ENCODE results near the gene BANF1. TPM values are rescaled to one million over a fixed set of nuclear protein-coding genes. Genes with fewer than 3 reads are reported as not detected.

Gene BANF1
- total RNA-seq, 4 donors from 2014 or later = 32.1 to 54.2 (median 42.6) TPM

- Histone ChIP-seq H3K9me3 (no peaks in the 10 kb centered on the region), H3K4me1 (peaks cover 29% of the 10 kb centered on the region), H3K27me3 (no peaks in the 10 kb centered on the region), H3K4me3 (peak within 1 kb of the TSS; percentile 99), H3K27ac (peak within 1 kb of the TSS; percentile 95), H3K36me3 (peaks cover 26% of the 10 kb centered on the region)
- 0% methylated on average over 13 of the region's 97 CpGs for WGBS
- TF ChIP-seq POLR2A (IDR thresholded peaks at IDR 0.05) (peak in 1 of 2 donors; percentile 67), POLR2AphosphoS5 (IDR thresholded peaks at IDR 0.05) (peak in 2 of 3 donors; percentile 72 to 88), CTCF (IDR thresholded peaks at IDR 0.05) (no peak), EP300 (IDR thresholded peaks at IDR 0.05) (no peak)
- DNase-seq (ENCODE audit: low spot score in 2 of 2) = peak; percentile 98 to 99
Observed at GRCh38 chr11:65961267-65962140, 40.8 kb upstream of the BANF1 start, which contains the start of gene SART1. Gene SART1, plus strand, starts transcription at chr11:65961734. Its CDS starts 47 bp downstream, at chr11:65961781.

DNA sequence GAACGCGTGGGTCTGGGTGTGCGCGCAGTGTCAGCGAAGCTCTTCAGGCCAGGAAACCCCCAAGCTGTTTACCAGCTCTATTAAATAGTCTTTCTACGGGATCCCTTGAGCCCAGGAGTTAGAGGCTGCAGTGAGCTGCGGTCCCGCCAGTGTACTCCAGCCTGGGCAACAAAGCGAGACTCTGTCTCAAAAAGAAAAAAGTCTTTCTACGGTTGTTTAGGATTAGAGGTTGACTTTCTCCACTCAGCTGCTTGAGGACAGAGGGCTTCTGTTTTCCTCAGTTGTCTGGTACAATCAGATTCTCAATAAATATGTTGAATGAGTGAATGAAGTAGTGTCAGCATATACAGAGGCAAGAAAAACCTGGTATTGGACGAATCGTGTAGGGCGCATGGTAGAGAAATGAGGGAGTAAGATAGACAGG is 40.1 kb upstream of the BANF1 start:
- Histone ChIP-seq H3K9me3 (no peaks in the 10 kb centered on the region), H3K4me3 (peak overlapping the region; percentile 99), H3K27ac (peak overlapping the region; percentile 95), H3K4me1 (peaks cover 29% of the 10 kb centered on the region), H3K27me3 (no peaks in the 10 kb centered on the region), H3K36me3 (peaks cover 32% of the 10 kb centered on the region)
- DNase-seq (ENCODE audit: low spot score in 2 of 2) = no peak
- no peak for TF ChIP-seq CTCF (IDR thresholded peaks at IDR 0.05)
- no peak for TF ChIP-seq POLR2A (IDR thresholded peaks at IDR 0.05)
- no peak for TF ChIP-seq POLR2AphosphoS5 (IDR thresholded peaks at IDR 0.05)
- no peak for TF ChIP-seq EP300 (IDR thresholded peaks at IDR 0.05)
- WGBS = 11% methylated on average over 8 of the region's 13 CpGs

GRCh38 chr11:65964906-65965305 is 37.4 kb upstream of the BANF1 start:
- H3K27ac ChIP-seq = no peak overlapping the region
- no peak overlapping the region for H3K4me3 ChIP-seq
- WGBS = 74% methylated on average over 8 of the region's 10 CpGs
- peaks cover 60% of the 10 kb centered on the region for H3K36me3 ChIP-seq
- no peaks in the 10 kb centered on the region for H3K9me3 ChIP-seq
- peaks cover 29% of the 10 kb centered on the region for H3K4me1 ChIP-seq
- H3K27me3 ChIP-seq = no peaks in the 10 kb centered on the region
- TF ChIP-seq POLR2AphosphoS5 (IDR thresholded peaks at IDR 0.05) (no peak), EP300 (IDR thresholded peaks at IDR 0.05) (no peak), CTCF (IDR thresholded peaks at IDR 0.05) (no peak), POLR2A (IDR thresholded peaks at IDR 0.05) (no peak)
- DNase-seq (ENCODE audit: low spot score in 2 of 2) = no peak

GRCh38 chr11:65965986-65966762 is 36.1 kb upstream of the BANF1 start:
- 88% methylated on average over 24 of the region's 36 CpGs for WGBS
- peaks cover 66% of the 10 kb centered on the region for H3K36me3 ChIP-seq

More at GRCh38 chr11:65965986-65966762, 36.1 kb upstream of the BANF1 start:
- TF ChIP-seq EP300 (IDR thresholded peaks at IDR 0.05) = no peak
- TF ChIP-seq CTCF (IDR thresholded peaks at IDR 0.05) = no peak
- no peak for TF ChIP-seq POLR2A (IDR thresholded peaks at IDR 0.05)
- no peak for TF ChIP-seq POLR2AphosphoS5 (IDR thresholded peaks at IDR 0.05)
- no peak for DNase-seq (ENCODE audit: low spot score in 2 of 2)
- H3K4me1 ChIP-seq = peaks cover 23% of the 10 kb centered on the region
- no peak overlapping the region for H3K4me3 ChIP-seq
- H3K27ac ChIP-seq = no peak overlapping the region
- no peaks in the 10 kb centered on the region for H3K9me3 ChIP-seq
- no peaks in the 10 kb centered on the region for H3K27me3 ChIP-seq

Data from suprapubic skin (tissue), 4 donors.